Parathyroid adenoma (tissue), 2 donors: Measurements from ENCODE around the gene TMEM270.
A peak's percentile ranks its signal among the peaks of the same experiment; 100 is the strongest.
"Not testable (repeated sequence)": the region's sequence is repeated elsewhere in the genome, so short reads cannot be mapped to it uniquely, and the experiment has no call there.

Source experiments
- H2AFZ ChIP-seq: fragments of 300-600 bp; sonication (generic); one replicate; pipeline ENCODE4 v1.7.0; 2017; ENCODE audit warnings: antibody characterized with exemption, mild to moderate bottlenecking
- H3K27ac ChIP-seq: fragments of 300-600 bp; sonication (generic); one replicate; pipeline ENCODE4 v1.7.0; 2017
- H3K27me3 ChIP-seq: fragments of 300-600 bp; sonication (generic); one replicate; pipeline ENCODE4 v1.7.0; 2017; ENCODE audit warnings: low read length; ENCODE audit not compliant: control insufficient read depth, insufficient read depth
- H3K36me3 ChIP-seq: fragments of 300-600 bp; sonication (generic); one replicate; pipeline ENCODE4 v1.7.0; 2017; ENCODE audit warnings: low read length; ENCODE audit not compliant: control insufficient read depth, insufficient read depth
- H3K4me1 ChIP-seq: fragments of 300-600 bp; sonication (generic); one replicate; pipeline ENCODE4 v1.7.0; 2017; ENCODE audit warnings: control low read depth
- H3K4me2 ChIP-seq: fragments of 300-600 bp; sonication (generic); one replicate; pipeline ENCODE4 v1.7.0; 2017; ENCODE audit warnings: low read length
- H3K4me3 ChIP-seq: fragments of 300-600 bp; sonication (generic); one replicate; pipeline ENCODE4 v1.7.0; 2017; ENCODE audit warnings: low read depth, low read length
- H3K79me2 ChIP-seq: fragments of 300-600 bp; sonication (generic); one replicate; pipeline ENCODE4 v1.7.0; 2017; ENCODE audit warnings: control low read depth
- H3K9ac ChIP-seq: fragments of 300-600 bp; sonication (generic); one replicate; pipeline ENCODE4 v1.7.0; 2017; ENCODE audit warnings: mild to moderate bottlenecking
- H3K9me3 ChIP-seq: fragments of 300-600 bp; sonication (generic); one replicate; pipeline ENCODE4 v1.7.0; 2017; ENCODE audit warnings: low read length; ENCODE audit not compliant: control insufficient read depth
- CTCF ChIP-seq: fragments of 300-600 bp; sonication (generic); IDR thresholded peaks from one replicate; pipeline ENCODE4 v1.7.0; 2017; ENCODE audit warnings: antibody characterized with exemption, mild to moderate bottlenecking
- donor health status: primary hyperparathyroidism.

The TMEM270 gene

GRCh38 chr7:73831834-73832651, 28.9 kb upstream of the TMEM270 start:
- peaks cover 2% of the 10 kb centered on the region for H3K79me2 ChIP-seq
- H3K36me3 ChIP-seq: no peaks in the 10 kb centered on the region
- peak overlapping the region; percentile 96 for H3K9ac ChIP-seq
- peak overlapping the region; percentile 89 for H3K4me3 ChIP-seq
- no peaks in the 10 kb centered on the region for H3K9me3 ChIP-seq
- no peaks in the 10 kb centered on the region for H3K27me3 ChIP-seq
- no peak for TF ChIP-seq CTCF
- H3K27ac ChIP-seq: peak overlapping the region; percentile 99
- H3K4me2 ChIP-seq: peak overlapping the region; percentile 91
- peak overlapping the region; percentile 76 for H2AFZ ChIP-seq
- H3K4me1 ChIP-seq: peaks cover 43% of the 10 kb centered on the region

GRCh38 chr7:73832806-73833205, 28.2 kb upstream of the TMEM270 start:
- no peaks in the 10 kb centered on the region for H3K9me3 ChIP-seq
- no peaks in the 10 kb centered on the region for H3K36me3 ChIP-seq
- H3K4me2 ChIP-seq: peak overlapping the region; percentile 91
- H3K4me3 ChIP-seq: peak overlapping the region; percentile 89
- no peak overlapping the region for H2AFZ ChIP-seq
- no peak for TF ChIP-seq CTCF
- H3K9ac ChIP-seq: no peak overlapping the region
- H3K27me3 ChIP-seq: no peaks in the 10 kb centered on the region
- H3K79me2 ChIP-seq: peaks cover 2% of the 10 kb centered on the region
- H3K4me1 ChIP-seq: peaks cover 36% of the 10 kb centered on the region
- peak overlapping the region; percentile 99 for H3K27ac ChIP-seq

GRCh38 chr7:73833251-73833919, 27.6 kb upstream of the TMEM270 start:
- no peaks in the 10 kb centered on the region for H3K27me3 ChIP-seq
- H3K4me2 ChIP-seq: peak overlapping the region; percentile 91
- no peaks in the 10 kb centered on the region for H3K9me3 ChIP-seq
- TF ChIP-seq CTCF: no peak
- H3K4me1 ChIP-seq: peaks cover 32% of the 10 kb centered on the region
- H3K27ac ChIP-seq: peak overlapping the region; percentile 99
- peak overlapping the region; percentile 89 for H3K4me3 ChIP-seq
- no peaks in the 10 kb centered on the region for H3K36me3 ChIP-seq
- peaks cover 2% of the 10 kb centered on the region for H3K79me2 ChIP-seq
- no peak overlapping the region for H3K9ac ChIP-seq
- no peak overlapping the region for H2AFZ ChIP-seq

GRCh38 chr7:73834626-73835191, 26.2 kb upstream of the TMEM270 start:
- no peak for TF ChIP-seq CTCF
- no peak overlapping the region for H3K4me3 ChIP-seq
- H3K27me3 ChIP-seq: no peaks in the 10 kb centered on the region
- H3K4me2 ChIP-seq: no peak overlapping the region
- H3K79me2 ChIP-seq: peaks cover 2% of the 10 kb centered on the region
- no peak overlapping the region for H3K9ac ChIP-seq
- no peaks in the 10 kb centered on the region for H3K36me3 ChIP-seq
- no peak overlapping the region for H3K27ac ChIP-seq
- H3K4me1 ChIP-seq: peaks cover 19% of the 10 kb centered on the region
- no peaks in the 10 kb centered on the region for H3K9me3 ChIP-seq
- H2AFZ ChIP-seq: no peak overlapping the region

GRCh38 chr7:73837167-73837566, 23.8 kb upstream of the TMEM270 start:
- H3K36me3 ChIP-seq, H3K27ac ChIP-seq, H3K4me2 ChIP-seq, H3K9me3 ChIP-seq, H3K79me2 ChIP-seq, H3K27me3 ChIP-seq, H3K9ac ChIP-seq, H2AFZ ChIP-seq, H3K4me3 ChIP-seq: not testable (repeated sequence)
- H3K4me1 ChIP-seq: peaks cover 15% of the 10 kb centered on the region
